ENCODE measurements around the gene AKAP8L. TPM values are rescaled to one million over a fixed set of nuclear protein-coding genes. Genes with fewer than 3 reads are reported as not detected.

AKAP8L gene
- polyA plus RNA-seq, 1 of the 3 experiments (the other 2 are of a cell fraction) = 44.7 TPM

DNA sequence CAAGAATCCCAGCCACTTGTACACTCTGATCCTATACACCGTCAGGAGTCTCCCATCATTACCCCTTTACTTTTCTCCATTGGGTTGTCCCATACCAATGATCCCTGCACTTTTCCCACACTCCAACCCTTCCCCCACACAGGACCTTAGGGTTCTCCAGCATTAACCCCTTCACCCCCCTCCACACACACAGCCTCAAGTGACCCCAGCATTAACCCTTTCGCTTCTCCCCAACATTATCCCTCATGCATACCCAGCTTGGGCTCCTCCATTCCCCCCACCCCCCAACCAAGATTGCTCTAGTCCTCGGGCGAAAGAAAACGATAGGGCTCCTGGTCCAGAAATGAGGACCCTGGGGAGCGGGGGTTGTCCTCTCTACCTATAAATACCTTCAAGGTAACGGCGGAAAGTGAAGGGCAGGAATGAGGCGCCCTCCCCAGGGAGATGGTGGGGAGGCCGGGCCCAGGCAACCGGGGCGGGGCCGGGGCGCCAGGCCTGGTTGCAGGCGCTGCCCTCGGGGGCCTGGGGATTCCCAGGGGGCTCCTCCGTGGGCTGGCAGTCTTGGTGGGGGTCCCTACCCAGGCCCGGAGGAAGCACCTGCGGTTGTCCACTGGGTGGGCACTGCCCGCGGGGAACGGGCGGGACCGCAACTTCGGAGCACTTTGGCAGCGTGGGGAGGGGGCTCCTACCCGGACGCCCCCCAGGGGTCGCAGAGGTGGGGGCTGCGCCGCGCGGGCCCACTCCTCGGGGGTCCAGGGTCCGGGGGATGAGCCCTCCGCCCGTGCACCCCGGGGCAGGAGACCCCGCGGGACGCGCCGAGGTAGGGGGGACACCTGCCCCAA is 30.2 kb upstream of the AKAP8L start (continued):
- TF ChIP-seq TAF1 (IDR thresholded peaks at IDR 0.05; ENCODE audit: borderline replicate concordance, low read depth, low read length) = no peak
- TF ChIP-seq USF2 (IDR thresholded peaks at IDR 0.05; ENCODE audit: borderline replicate concordance, low read depth, low read length) = no peak
- TF ChIP-seq PBX3 (IDR thresholded peaks at IDR 0.05) = no peak
- TF ChIP-seq USF1 (IDR thresholded peaks at IDR 0.05; ENCODE audit: borderline replicate concordance, low read depth) = no peak
- no peak for TF ChIP-seq SMC3 (IDR thresholded peaks at IDR 0.05; ENCODE audit: low read depth, low read length)
- no peak for TF ChIP-seq TEAD4 (IDR thresholded peaks at IDR 0.05; ENCODE audit: borderline replicate concordance, insufficient read depth)
- no peak for TF ChIP-seq GATA2 (CRISPR knock-in tag; IDR thresholded peaks at IDR 0.05)
- TF ChIP-seq, protein P1, sequence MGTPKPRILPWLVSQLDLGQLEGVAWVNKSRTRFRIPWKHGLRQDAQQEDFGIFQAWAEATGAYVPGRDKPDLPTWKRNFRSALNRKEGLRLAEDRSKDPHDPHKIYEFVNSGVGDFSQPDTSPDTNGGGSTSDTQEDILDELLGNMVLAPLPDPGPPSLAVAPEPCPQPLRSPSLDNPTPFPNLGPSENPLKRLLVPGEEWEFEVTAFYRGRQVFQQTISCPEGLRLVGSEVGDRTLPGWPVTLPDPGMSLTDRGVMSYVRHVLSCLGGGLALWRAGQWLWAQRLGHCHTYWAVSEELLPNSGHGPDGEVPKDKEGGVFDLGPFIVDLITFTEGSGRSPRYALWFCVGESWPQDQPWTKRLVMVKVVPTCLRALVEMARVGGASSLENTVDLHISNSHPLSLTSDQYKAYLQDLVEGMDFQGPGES (IDR thresholded peaks at IDR 0.05; ENCODE audit: low read depth, low read length) = no peak

GRCh38 chr19:15448044-15448777 is 29.4 kb upstream of the AKAP8L start:
- peak overlapping the region in 1 of 2 experiments; percentile 67; a peak in 1 of 4 replicates for H3K4me3 ChIP-seq (ENCODE audit: low read depth in 2 of 2, low read length in 1 of 2)
- H3K27ac ChIP-seq (ENCODE audit: low read depth in 2 of 2, low read length in 1 of 2) = no peak overlapping the region
- peak overlapping the region; percentile 92 for H3K4me2 ChIP-seq
- no peaks in the 10 kb centered on the region for H3K27me3 ChIP-seq (ENCODE audit: insufficient read depth)
- H3F3A ChIP-seq (replicated peaks; ENCODE audit: insufficient read depth) = peaks cover 22% of the 10 kb centered on the region
- peak overlapping the region; percentile 81; the same call in 1 of the 2 replicates for H2AFZ ChIP-seq (ENCODE audit: low read depth)
- H3K9ac ChIP-seq = no peak overlapping the region
- TF ChIP-seq JUND (IDR thresholded peaks at IDR 0.05) (no peak), TAF1 (IDR thresholded peaks at IDR 0.05; ENCODE audit: borderline replicate concordance, low read depth, low read length) (no peak), FOXJ3 (CRISPR knock-in tag; IDR thresholded peaks at IDR 0.05) (no peak), USF2 (IDR thresholded peaks at IDR 0.05; ENCODE audit: borderline replicate concordance, low read depth, low read length) (no peak), SIN3A (IDR thresholded peaks at IDR 0.05; ENCODE audit: borderline replicate concordance, low read depth, low read length) (no peak)
- TF ChIP-seq, protein P1 (IDR thresholded peaks at IDR 0.05; ENCODE audit: low read depth, low read length) = no peak
- TF ChIP-seq, protein P2, sequence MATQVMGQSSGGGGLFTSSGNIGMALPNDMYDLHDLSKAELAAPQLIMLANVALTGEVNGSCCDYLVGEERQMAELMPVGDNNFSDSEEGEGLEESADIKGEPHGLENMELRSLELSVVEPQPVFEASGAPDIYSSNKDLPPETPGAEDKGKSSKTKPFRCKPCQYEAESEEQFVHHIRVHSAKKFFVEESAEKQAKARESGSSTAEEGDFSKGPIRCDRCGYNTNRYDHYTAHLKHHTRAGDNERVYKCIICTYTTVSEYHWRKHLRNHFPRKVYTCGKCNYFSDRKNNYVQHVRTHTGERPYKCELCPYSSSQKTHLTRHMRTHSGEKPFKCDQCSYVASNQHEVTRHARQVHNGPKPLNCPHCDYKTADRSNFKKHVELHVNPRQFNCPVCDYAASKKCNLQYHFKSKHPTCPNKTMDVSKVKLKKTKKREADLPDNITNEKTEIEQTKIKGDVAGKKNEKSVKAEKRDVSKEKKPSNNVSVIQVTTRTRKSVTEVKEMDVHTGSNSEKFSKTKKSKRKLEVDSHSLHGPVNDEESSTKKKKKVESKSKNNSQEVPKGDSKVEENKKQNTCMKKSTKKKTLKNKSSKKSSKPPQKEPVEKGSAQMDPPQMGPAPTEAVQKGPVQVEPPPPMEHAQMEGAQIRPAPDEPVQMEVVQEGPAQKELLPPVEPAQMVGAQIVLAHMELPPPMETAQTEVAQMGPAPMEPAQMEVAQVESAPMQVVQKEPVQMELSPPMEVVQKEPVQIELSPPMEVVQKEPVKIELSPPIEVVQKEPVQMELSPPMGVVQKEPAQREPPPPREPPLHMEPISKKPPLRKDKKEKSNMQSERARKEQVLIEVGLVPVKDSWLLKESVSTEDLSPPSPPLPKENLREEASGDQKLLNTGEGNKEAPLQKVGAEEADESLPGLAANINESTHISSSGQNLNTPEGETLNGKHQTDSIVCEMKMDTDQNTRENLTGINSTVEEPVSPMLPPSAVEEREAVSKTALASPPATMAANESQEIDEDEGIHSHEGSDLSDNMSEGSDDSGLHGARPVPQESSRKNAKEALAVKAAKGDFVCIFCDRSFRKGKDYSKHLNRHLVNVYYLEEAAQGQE (IDR thresholded peaks at IDR 0.05; ENCODE audit: low read depth, low read length) = no peak
- H3K79me2 ChIP-seq (ENCODE audit: insufficient read depth) = no peaks in the 10 kb centered on the region
- no peaks in the 10 kb centered on the region for H4K20me1 ChIP-seq (ENCODE audit: insufficient read depth)
- H3K4me1 ChIP-seq (ENCODE audit: control insufficient read depth in 1 of 2, insufficient read depth in 2 of 2, low read depth in 1 of 2, low read length in 1 of 2) = peaks cover 0 to 22% of the 10 kb centered on the region in 2 experiments; a peak in 2 of 4 replicates
- POLR2A ChIA-PET = no interaction called here
- CTCF ChIA-PET = interaction anchor here (0.6 to 1.4 kb wide), 3 partner anchors 9 to 27 kb away, joined by 3 to 5 read pairs (median 3); no protein-coding TSS in a partner anchor
- WGBS (ENCODE audit: low lambda C conversion rate) = 67% methylated on average over 13 of the region's 17 CpGs
- H3K36me3 ChIP-seq (replicated peaks in 1 of 2; ENCODE audit: control insufficient read depth in 1 of 2, insufficient read depth in 2 of 2, low read length in 1 of 2) = no peaks in the 10 kb centered on the region
- no peaks in the 10 kb centered on the region for H3K9me2 ChIP-seq
- no peaks in the 10 kb centered on the region for H3K9me3 ChIP-seq
- DNase-seq = no peak

All from SK-N-SH (cell line).